Measurements from ENCODE around the gene LRP1.

Gene LRP1

GRCh38 chr12:57138526-57139272 is 10.4 kb downstream of the LRP1 start:
- no peak for DNase-seq

GRCh38 chr12:57139796-57140649 is 11.7 kb downstream of the LRP1 start:
- no peak for DNase-seq

GRCh38 chr12:57141249-57141648 is 13.0 kb downstream of the LRP1 start:
- no peak for DNase-seq

GRCh38 chr12:57142121-57142520 is 13.8 kb downstream of the LRP1 start:
- DNase-seq, result no peak

GRCh38 chr12:57142727-57143126 is 14.4 kb downstream of the LRP1 start:
- DNase-seq, result no peak

GRCh38 chr12:57143454-57143853 is 15.2 kb downstream of the LRP1 start:
- no peak for DNase-seq

- DNase-seq, result no peak
Measured at GRCh38 chr12:57145460-57146059, 17.3 kb downstream of the LRP1 start.

- no peak for DNase-seq
Measured at GRCh38 chr12:57146092-57146491, 17.8 kb downstream of the LRP1 start.

- DNase-seq, result no peak
Measured at GRCh38 chr12:57146961-57147944, 19.0 kb downstream of the LRP1 start, which contains the start of gene LRP1-AS. Gene LRP1-AS (minus strand): TSS chr12:57147619.

GRCh38 chr12:57148469-57149244 is 20.4 kb downstream of the LRP1 start:
- DNase-seq, result no peak

- DNase-seq, result no peak
Measured at GRCh38 chr12:57149245-57149900, 21.1 kb downstream of the LRP1 start.

GRCh38 chr12:57150400-57151000 is 22.2 kb downstream of the LRP1 start:
- DNase-seq, result no peak

GRCh38 chr12:57151741-57152630 is 23.7 kb downstream of the LRP1 start:
- peak; percentile 54 for DNase-seq

GRCh38 chr12:57152639-57153038 is 24.4 kb downstream of the LRP1 start:
- no peak for DNase-seq

GRCh38 chr12:57153415-57153997 is 25.2 kb downstream of the LRP1 start:
- DNase-seq, result no peak

GRCh38 chr12:57154076-57154475 is 25.8 kb downstream of the LRP1 start:
- no peak for DNase-seq

- no peak for DNase-seq
Measured at GRCh38 chr12:57154804-57155434, 26.6 kb downstream of the LRP1 start.

GRCh38 chr12:57156701-57157403 is 28.6 kb downstream of the LRP1 start:
- no peak for DNase-seq

Measured in amniotic stem cell (primary cell).